Ovary (tissue), 9 donors: ENCODE data around the gene GMEB1. TPM values are rescaled to one million over a fixed set of nuclear protein-coding genes. Genes with fewer than 3 reads are reported as not detected.
"Not testable (repeated sequence)": the region's sequence is repeated elsewhere in the genome, so short reads cannot be mapped to it uniquely, and the experiment has no call there.

Experiments used
- DNase-seq, 5 donors: peaks; one replicate each; pipeline ENCODE4 v3.0.0-alpha.2; 2019 to 2020
- H3K27ac ChIP-seq, 2 donors: fragments of 200-600 bp; one replicate each; pipeline versions ENCODE4 v1.5.1 to v1.8.0; 2019 to 2022
- H3K27me3 ChIP-seq: fragments of 200-600 bp; one replicate; pipeline ENCODE4 v1.8.0; 2022
- H3K36me3 ChIP-seq: fragments of 200-600 bp; sonication (generic); one replicate; pipeline ENCODE4 v1.5.1; 2019
- H3K4me1 ChIP-seq: one replicate; pipeline ENCODE4 v1.8.1; 2013; ENCODE audit warnings: mild to moderate bottlenecking, moderate library complexity; ENCODE audit not compliant: insufficient read depth
- H3K4me3 ChIP-seq: fragments of 200-600 bp; sonication (generic); one replicate; pipeline ENCODE4 v1.5.1; 2017
- H3K9me3 ChIP-seq, 2 donors: fragments of 200-600 bp in 1 of 2; sonication (generic) in 1 of 2; one replicate each; pipeline versions ENCODE4 v1.5.1 to v1.8.1; 2013 to 2019; ENCODE audit warnings: mild to moderate bottlenecking in 1 of 2, moderate library complexity in 1 of 2
- EP300 ChIP-seq: sonication (generic); formaldehyde crosslinking; IDR thresholded peaks from one replicate; pipeline ENCODE4 v1.6.1; 2017; ENCODE audit warnings: antibody characterized with exemption
- POLR2A ChIP-seq: fragments of 450-650 bp; IDR thresholded peaks from one replicate; pipeline ENCODE4 v1.6.1; 2017; ENCODE audit warnings: antibody characterized with exemption, mild to moderate bottlenecking, moderate library complexity
- WGBS, 3 donors: extraction: QIAGEN DNeasy Blood & Tissue Kit in 1 of 3; methylation state at CpG; one replicate each; pipeline versions ENCODE4 v1.1.5 to v1.1.7; 2013 to 2017; 5-methylcytosine and 5-hydroxymethylcytosine counted together
- intact Hi-C, 4 donors: fragments of 100-400 bp; cut with DNase I; formaldehyde crosslinking; loops; one replicate each; pipeline versions ENCODE4 v1.11.0 to v1.15.1; 2022 to 2023
- polyA plus RNA-seq, 2 donors: library from polyadenylated mRNA; stranded (reverse); fragments of 200-250 nt in 1 of 2; fragments of 350-450 nt in 1 of 2; fragmentation: Illumina TruSeq in 1 of 2; extraction: RNeasy Lipid Tissue Mini Kit (QIAGEN cat#74804) in 1 of 2; gene quantifications; one replicate each; pipeline ENCODE4 v1.2.3, GENCODE V29; 2013 to 2014
- total RNA-seq, 7 donors: library from RNA; depleted of rRNA in 2 of 7; stranded (reverse); fragments of >200 nt in 2 of 7; fragmentation: NEBNext Ultra II Directional in 3 of 7; extraction: Animal tissue kit (Norgen Biotek cat#: 25700) in 3 of 7; gene quantifications; one replicate each; pipeline versions ENCODE4 v1.1.0 to v1.2.4, GENCODE V29; 2016 to 2023
- TF ChIP-seq, protein P1 (sequence below), 3 donors: fragments of 450-650 bp in 2 of 3; fragments of 200-600 bp in 1 of 3; IDR thresholded peaks; one replicate each; pipeline versions ENCODE4 v1.5.1 to v1.8.0; 2016 to 2022; ENCODE audit warnings: antibody characterized with exemption in 3 of 3, mild to moderate bottlenecking in 1 of 3
- donor health status: DM: no; HTN: no; CAD: no; lungs with moderate emphysema.
- donor health status: DM: no; HTN: no; CAD: no.
- donor health status: Bipolar disorder and iron deficiency.
- donor health status: DM: yes; HTN: yes; CAD: no.
- donor health status: DM: no; HTN: no; CAD: no.
- donor health status: DM: yes; HTN: yes; CAD: no.

GMEB1 gene
- total and polyA plus RNA-seq, 9 donors, result 6.3 to 18.3 (median 13.2) TPM

DNA sequence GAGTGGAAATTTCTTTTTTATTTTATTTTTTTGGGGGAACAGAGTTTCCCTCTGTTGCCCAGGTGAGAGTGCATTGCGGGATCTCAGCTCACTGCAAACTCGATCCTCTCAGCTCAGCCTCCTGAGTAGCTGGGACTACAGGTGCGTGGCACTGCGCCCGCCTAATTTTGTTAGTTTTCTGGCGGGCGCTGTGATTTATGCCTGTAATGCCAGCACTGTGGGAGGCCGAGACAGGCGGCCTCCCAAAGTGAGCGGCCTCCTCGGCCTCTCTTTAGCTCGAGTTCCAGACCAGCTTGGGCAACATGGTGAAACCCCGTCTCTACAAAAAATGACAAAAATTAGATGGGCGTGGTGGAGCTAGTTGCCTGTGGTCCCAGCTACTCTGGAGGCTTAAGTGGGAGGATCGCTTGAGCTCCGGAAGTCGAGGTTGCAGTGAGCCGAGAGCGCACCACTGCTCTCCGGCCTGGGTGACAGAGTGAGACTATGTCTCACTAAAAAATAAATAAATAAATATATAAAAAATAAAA is 2.7 kb downstream of the GMEB1 start:
- intact Hi-C loops, result no loop called here
- H3K27me3 ChIP-seq, result no peaks in the 10 kb centered on the region
- no peak for TF ChIP-seq EP300
- no peak for TF ChIP-seq POLR2A
- TF ChIP-seq, protein P1, sequence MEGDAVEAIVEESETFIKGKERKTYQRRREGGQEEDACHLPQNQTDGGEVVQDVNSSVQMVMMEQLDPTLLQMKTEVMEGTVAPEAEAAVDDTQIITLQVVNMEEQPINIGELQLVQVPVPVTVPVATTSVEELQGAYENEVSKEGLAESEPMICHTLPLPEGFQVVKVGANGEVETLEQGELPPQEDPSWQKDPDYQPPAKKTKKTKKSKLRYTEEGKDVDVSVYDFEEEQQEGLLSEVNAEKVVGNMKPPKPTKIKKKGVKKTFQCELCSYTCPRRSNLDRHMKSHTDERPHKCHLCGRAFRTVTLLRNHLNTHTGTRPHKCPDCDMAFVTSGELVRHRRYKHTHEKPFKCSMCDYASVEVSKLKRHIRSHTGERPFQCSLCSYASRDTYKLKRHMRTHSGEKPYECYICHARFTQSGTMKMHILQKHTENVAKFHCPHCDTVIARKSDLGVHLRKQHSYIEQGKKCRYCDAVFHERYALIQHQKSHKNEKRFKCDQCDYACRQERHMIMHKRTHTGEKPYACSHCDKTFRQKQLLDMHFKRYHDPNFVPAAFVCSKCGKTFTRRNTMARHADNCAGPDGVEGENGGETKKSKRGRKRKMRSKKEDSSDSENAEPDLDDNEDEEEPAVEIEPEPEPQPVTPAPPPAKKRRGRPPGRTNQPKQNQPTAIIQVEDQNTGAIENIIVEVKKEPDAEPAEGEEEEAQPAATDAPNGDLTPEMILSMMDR (IDR thresholded peaks at IDR 0.05), result no peak
- WGBS, 3 donors, result 91 to 94% (median 93%) methylated on average over 20 of the region's 20 CpGs
- no peak overlapping the region for H3K4me3 ChIP-seq
- H3K9me3 ChIP-seq, result no peaks in the 10 kb centered on the region
- H3K36me3 ChIP-seq, result no peaks in the 10 kb centered on the region
- DNase-seq, result no peak
- peaks cover 1% of the 10 kb centered on the region for H3K4me1 ChIP-seq
- no peak overlapping the region for H3K27ac ChIP-seq

DNA sequence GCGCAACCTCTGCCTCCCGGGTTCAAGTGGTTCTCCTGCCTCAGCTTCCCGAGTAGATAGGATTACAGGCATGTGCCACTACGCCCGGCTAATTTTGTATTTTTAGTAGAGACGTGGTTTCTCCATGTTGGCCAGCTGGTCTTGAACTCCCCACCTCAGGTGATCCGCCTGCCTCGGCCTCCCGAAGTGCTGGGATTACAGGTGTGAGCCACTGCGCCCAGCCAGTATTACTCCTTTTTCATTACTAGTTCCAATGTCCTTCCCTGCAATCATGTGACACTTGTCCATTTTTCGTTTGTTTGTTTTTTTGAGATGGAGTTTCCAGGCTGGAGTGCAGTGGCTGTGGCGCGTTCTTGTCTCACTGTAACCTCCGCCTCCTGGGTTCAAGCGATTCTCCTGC is 4.4 kb downstream of the GMEB1 start:
- WGBS, 3 donors, result 94 to 95% (median 95%) methylated on average over 15 of the region's 15 CpGs
- intact Hi-C loops, DNase-seq: not testable (repeated sequence)

GRCh38 chr1:28675924-28676257 is 7.3 kb downstream of the GMEB1 start:
- H3K4me3 ChIP-seq, result no peak overlapping the region
- intact Hi-C loops, result no loop called here
- no peak for DNase-seq
- no peaks in the 10 kb centered on the region for H3K4me1 ChIP-seq
- no peaks in the 10 kb centered on the region for H3K27me3 ChIP-seq
- no peak overlapping the region for H3K27ac ChIP-seq
- TF ChIP-seq, protein P1 (IDR thresholded peaks at IDR 0.05), result no peak
- TF ChIP-seq EP300 (no peak), POLR2A (no peak)
- H3K36me3 ChIP-seq, result no peaks in the 10 kb centered on the region
- no peaks in the 10 kb centered on the region for H3K9me3 ChIP-seq

More for the DNA sequence above, 4.4 kb downstream of the GMEB1 start:
- not testable (repeated sequence) for H3K27ac ChIP-seq, H3K4me3 ChIP-seq, H3K4me1 ChIP-seq, H3K9me3 ChIP-seq, H3K36me3 ChIP-seq, H3K27me3 ChIP-seq

DNA sequence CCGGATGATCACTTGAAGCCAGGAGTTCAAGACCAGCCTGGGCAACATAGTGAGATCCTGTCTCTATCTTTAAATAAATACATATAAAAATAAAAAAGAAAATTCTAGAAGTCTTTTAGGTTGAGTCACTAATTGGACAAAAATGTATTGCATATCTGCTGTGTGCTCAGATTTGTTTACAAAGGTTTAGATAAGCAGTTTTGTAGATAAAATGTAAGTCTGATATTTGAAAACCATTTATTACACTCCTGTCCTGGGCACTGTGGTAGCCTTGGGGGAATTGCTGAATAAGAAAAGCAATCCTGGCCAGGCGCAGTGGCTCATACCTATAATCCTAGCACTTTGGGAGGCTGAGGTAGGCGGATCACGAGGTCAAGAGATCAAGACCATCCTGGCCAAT is 11.6 kb downstream of the GMEB1 start:
- Histone ChIP-seq H3K4me1 (no peaks in the 10 kb centered on the region), H3K9me3 (no peaks in the 10 kb centered on the region), H3K27ac (no peak overlapping the region), H3K36me3 (no peaks in the 10 kb centered on the region), H3K4me3 (no peak overlapping the region), H3K27me3 (no peaks in the 10 kb centered on the region)
- TF ChIP-seq, protein P1 (IDR thresholded peaks at IDR 0.05), result no peak
- TF ChIP-seq EP300 (no peak), POLR2A (no peak)
- DNase-seq, result no peak
- WGBS, 3 donors, result 95 to 96% (median 96%) methylated on average over 4 of the region's 4 CpGs
- intact Hi-C loops, result no loop called here

DNA sequence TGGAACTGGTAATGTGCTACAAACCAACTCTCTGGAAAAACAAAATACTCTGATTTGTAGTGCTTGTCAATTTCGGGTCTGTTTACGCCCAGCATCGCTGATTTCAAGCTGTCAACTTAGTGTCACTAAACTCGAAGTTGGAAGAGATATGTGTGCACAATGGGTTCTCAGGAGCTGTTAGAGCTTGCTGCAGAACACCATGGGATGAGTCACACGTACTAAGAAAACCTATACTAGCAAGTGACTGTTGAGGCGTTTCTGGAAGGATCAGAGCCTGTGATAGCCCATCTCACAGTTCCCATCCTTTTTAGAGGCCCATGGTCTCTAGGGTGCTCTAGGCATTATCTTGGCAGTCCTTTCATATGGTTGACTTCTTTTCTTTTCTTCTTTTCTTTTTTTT is 14.3 kb downstream of the GMEB1 start:
- H3K9me3 ChIP-seq, result no peaks in the 10 kb centered on the region
- no peaks in the 10 kb centered on the region for H3K36me3 ChIP-seq
- TF ChIP-seq, protein P1 (IDR thresholded peaks at IDR 0.05), result no peak
- no peak for TF ChIP-seq POLR2A
- no peak for TF ChIP-seq EP300
- intact Hi-C loops, result no loop called here
- 90 to 92% (median 92%) methylated on average over 6 of the region's 6 CpGs for WGBS, 3 donors
- no peak overlapping the region for H3K27ac ChIP-seq
- no peak overlapping the region for H3K4me3 ChIP-seq
- DNase-seq, result no peak
- no peaks in the 10 kb centered on the region for H3K4me1 ChIP-seq
- H3K27me3 ChIP-seq, result no peaks in the 10 kb centered on the region
